GM21423 (cell line): Measurements from ENCODE around the gene PPRC1.

ENCODE experiments used
- ATAC-seq: cut with Tn5 transposase; IDR thresholded peaks from one replicate; pipeline ENCODE4 v1.9.1; 2021; ENCODE audit warnings: mild to moderate bottlenecking, moderate library complexity; ENCODE audit not compliant: unreplicated experiment

Gene PPRC1, protein sequence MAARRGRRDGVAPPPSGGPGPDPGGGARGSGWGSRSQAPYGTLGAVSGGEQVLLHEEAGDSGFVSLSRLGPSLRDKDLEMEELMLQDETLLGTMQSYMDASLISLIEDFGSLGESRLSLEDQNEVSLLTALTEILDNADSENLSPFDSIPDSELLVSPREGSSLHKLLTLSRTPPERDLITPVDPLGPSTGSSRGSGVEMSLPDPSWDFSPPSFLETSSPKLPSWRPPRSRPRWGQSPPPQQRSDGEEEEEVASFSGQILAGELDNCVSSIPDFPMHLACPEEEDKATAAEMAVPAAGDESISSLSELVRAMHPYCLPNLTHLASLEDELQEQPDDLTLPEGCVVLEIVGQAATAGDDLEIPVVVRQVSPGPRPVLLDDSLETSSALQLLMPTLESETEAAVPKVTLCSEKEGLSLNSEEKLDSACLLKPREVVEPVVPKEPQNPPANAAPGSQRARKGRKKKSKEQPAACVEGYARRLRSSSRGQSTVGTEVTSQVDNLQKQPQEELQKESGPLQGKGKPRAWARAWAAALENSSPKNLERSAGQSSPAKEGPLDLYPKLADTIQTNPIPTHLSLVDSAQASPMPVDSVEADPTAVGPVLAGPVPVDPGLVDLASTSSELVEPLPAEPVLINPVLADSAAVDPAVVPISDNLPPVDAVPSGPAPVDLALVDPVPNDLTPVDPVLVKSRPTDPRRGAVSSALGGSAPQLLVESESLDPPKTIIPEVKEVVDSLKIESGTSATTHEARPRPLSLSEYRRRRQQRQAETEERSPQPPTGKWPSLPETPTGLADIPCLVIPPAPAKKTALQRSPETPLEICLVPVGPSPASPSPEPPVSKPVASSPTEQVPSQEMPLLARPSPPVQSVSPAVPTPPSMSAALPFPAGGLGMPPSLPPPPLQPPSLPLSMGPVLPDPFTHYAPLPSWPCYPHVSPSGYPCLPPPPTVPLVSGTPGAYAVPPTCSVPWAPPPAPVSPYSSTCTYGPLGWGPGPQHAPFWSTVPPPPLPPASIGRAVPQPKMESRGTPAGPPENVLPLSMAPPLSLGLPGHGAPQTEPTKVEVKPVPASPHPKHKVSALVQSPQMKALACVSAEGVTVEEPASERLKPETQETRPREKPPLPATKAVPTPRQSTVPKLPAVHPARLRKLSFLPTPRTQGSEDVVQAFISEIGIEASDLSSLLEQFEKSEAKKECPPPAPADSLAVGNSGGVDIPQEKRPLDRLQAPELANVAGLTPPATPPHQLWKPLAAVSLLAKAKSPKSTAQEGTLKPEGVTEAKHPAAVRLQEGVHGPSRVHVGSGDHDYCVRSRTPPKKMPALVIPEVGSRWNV (N-terminal part only)

DNA sequence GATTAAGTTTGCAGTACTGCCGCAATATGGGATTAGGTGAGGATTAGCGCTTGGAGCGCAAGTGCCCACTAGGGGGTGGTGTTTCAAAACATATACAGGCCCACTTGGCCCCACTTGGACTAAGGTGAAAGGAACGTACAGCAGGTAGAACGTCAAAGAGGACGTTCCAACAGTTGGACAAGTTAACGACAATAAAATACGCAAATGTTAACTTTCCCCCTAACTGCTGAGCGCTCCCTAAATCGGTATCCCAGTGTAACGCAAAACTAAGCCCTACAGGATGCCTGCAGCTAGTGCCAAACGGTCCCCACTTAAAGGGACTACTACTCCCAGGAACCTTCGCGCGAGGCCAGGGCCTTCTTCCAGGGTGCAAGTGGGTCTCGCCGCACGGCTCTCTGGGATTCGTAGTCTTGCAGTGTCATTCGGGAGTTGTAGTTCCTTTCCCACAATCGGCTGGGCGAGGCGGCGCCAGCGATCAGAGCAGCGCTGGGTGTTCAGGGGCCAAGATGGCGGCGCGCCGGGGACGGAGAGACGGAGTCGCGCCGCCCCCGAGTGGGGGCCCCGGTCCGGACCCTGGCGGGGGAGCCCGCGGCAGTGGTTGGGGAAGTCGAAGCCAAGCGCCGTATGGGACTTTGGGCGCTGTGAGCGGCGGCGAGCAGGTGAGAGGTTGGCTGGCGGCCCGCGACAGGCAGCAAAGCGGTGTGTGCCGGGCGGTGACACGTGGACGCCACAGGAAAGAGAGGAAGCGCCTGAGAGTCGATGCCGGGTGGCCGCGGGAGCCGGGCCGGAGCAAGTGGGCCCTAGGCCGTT lies at the start of gene PPRC1:
TSS of gene PPRC1 (plus strand) at position 478 of the 810 bp plus-strand sequence. CDS start at position 507, 29 bp downstream.
- peak; percentile 92 for ATAC-seq

DNA sequence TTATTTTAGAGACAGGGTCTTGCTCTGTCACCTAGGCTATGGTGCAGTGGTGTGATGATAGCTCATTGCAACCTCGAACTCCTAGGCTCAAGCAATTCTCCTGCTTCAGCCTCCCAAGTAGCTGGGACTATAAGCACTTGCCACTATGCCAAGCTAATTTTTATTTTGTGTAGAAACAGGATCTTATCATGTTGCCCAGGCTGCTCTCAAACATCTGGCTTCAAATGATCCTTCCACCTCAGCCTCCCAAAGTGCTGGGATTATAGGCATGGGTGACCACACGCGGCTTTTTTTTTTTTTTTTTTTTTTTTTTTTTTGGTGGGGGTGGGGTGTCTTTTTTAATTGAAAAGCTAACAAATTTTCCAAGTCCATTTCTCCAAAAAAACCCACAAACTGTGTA lies 49.3 kb upstream of the PPRC1 start:
- ATAC-seq: no peak

DNA sequence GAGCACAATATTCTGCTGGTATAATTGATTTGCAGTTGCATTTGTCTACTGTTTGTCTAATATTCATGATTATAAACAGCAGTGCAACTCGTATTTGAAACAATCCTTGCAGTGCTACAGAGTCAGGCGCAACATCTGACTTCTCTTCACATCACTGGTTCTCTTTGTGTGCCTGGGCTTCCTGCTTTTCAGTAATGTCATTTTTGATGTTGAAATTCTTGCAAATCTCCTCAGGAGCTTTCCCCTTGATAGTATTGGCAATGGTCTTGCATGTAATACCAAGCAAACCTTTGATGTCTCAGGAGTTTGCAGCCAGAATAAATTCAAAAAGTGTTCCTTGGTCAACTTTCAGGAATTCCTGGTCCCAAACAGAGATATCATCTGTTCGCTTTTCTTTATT lies 47.5 kb upstream of the PPRC1 start:
- no peak for ATAC-seq

DNA sequence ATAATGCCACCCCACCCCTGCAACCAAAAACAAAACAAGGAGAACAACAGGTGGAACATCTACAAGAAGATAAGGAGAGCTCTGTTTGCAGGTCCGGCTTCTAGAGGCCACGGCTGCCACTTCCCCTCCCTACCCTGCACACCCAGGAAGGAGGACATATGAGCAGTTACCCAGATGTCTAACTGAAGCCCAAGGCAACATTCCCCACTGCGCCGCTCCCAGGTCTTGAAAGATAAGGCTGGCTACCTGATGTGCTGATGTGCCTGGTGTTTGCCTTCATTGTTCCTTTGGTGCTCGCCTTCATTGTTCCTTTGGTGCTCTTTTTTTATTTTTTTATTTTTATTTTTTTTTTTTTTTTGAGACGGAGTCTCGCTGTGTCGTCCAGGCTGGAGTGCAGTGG lies 46.6 kb upstream of the PPRC1 start:
- ATAC-seq: no peak

DNA sequence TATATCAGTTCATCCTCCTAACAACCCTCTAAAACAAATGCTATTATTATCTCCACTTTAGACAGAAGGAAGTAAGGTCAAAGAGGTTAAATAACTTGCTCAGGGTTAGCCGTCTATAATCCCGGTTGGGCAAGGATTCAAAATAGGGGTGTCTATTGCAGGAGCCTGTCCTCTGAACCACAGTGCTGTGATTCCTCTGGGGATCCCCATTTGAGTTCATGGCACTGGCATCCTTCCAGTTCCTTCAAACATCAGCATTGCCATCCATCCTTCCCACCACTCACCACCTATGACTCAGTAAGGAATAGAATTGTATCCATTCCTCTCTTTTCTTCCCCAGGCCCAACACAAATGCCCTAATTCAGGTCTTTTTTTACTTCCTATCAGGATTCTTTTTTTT lies 42.1 kb upstream of the PPRC1 start:
- no peak for ATAC-seq

DNA sequence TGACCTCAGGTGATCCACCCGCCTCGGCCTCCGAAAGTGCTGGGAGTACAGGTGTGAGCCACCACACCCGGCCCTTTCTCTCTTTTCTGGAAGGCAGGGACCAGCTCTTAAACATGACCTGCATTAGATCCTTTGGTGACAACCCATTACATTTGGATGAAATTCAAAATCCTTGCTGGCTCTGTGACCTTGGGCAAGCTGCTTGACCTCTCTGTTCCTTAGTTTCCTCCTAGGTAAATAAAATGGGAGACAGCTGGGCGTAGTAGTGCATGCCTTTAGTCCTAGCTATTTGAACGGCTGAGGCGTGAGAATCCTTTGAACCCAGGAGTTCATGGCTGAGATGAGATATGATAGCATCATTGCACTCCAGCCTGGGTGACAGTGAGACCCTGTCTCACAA lies 36.4 kb upstream of the PPRC1 start:
- ATAC-seq: no peak

DNA sequence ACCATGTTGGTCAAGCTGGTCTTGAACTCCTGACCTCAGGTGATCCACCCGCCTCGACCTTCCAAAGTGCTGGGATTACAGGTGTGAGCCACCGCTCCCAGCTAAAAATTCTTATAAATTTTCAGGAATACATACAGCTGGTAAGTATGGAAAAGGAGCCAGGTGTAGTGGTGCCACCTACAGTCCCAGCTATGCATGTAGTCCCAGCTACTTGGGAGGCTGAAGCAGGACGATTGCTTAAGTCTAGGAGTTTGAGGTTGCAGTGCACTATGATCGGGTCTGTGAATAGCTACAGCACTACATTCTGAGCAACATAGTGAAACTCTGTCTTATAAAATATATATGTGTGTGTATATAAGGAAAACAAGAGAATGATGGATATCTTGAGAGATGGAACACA lies 31.7 kb upstream of the PPRC1 start:
- ATAC-seq: no peak

DNA sequence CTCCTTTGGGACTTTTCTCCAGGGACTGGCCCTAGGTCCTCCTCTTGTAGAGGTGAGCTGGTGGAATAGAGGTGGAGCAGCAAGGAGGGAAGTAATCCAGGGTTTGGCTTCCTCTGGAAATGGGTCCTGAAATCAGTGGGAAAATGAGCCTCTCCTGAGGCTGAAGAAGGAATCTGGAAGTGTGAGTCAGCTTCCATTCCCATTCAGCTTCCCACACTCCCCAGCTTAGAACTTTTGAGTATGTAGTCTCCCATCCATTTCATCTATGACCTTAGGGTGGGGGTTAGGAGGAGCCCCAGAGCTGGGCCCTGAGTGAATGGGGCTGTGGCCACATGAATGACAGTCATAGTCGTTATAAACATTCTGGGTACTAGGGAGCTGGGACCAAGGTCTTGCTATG lies 30.4 kb upstream of the PPRC1 start:
- no peak for ATAC-seq

DNA sequence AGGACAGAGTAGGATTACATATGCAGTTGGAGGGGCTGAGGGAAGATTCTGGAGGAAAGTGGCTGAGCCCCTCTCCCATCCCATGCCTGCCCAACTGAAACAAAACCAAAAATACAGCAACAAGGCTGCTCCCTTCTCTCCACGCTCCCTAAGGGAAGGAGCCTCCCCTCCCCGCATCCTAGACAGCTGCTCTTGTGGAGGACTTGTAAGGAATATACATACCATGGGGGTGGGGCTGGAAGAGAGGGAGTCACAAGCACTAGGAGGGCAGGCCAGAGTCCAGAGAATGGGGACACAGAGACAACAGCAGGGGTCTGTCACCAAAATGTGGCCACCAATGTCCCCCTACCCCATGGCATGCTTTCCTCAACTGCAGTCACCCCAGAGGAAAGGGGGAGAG lies 25.8 kb upstream of the PPRC1 start:
- ATAC-seq: no peak

DNA sequence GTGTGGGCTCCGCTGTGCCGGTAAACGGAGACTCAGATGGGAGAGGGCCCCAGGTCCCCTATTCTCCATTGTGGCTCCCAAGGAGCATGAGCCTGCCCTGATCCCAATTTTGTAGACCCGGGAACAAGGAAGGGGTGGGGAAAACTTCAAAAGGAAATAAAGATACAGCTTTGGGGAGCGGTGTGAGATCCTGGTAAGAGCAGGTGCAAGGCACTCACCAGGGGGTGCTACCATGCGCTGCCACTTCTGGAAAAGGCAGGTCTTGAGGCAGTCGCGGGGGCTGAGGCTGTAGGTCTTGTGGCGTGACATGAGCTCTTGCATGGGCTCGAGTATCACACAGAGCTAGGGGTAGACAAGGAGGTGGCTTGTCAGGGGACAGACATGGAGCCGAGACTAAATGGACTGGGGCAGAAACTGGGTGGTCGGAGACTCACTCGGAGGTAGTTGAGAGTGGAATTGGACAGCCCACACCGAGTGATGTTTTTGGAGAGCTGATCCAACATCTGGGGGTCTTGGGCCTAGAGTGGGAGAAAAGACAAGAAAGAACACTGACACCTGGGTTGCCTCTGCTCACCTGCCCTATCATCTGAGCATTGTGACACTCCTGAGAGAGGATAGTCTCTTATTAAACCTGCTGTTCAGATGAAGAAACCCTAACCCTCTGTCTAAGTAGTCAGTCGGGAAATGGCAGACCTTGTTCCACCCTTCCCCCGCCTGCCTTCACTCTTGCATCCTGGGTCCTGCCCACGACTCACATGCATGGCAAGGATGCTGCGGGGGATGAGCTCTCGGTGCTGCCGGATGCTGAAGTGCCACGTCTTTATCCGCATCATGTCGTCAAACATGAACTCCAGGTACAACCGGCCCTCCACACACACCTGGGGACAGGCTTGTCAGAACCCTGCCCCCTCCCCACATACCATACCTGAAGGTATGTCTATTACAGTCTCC lies 23.4 kb upstream of the PPRC1 start:
- ATAC-seq: no peak

DNA sequence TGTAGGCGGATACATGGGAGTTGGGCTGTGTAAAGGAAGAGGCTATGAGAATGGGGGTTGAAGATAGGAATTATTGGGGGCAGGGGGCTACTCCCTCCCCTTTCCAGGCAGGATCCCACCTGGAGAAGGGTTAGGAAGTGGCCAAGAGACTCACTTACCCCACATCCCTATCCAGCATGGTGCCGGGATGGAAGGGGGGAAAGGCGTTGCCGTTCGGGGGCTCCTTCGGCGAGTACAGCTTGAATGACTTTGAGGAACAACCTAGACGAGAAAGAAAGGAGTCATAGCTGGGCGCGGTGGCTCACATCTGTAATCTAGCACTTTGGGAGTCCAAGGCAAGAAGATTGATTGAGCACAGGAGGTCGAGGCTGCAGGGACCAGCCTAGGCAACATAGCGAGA lies 21.6 kb upstream of the PPRC1 start:
- no peak for ATAC-seq

DNA sequence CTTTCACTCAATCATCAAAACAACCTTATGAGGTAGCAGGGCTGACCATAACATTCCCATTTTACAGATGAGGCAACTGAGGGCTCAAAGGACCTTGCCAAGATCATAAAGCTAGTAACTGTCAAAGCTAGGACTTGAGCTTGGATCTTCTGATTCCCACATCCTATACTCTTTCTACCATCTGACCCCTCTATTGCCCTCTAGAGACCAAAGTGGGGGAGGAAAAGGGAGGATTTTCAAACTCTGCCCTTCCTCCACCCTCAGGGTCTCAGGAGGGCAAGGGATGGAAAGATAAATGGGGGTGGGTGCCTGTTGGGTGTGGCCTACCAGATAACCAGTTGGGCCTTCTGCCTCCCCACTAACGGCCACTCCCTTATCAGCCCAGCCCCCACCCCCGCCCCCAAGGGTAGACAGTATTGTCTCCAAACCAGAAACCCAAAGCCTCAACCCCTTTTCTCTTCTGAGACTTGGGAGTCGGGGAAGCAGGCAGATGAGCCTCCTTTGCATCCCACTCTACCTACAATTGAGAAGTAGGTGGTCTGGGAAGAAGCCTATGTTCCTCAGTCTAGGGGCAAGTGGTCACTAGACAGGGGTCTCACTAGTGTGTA lies 20.5 kb upstream of the PPRC1 start:
- ATAC-seq: no peak

DNA sequence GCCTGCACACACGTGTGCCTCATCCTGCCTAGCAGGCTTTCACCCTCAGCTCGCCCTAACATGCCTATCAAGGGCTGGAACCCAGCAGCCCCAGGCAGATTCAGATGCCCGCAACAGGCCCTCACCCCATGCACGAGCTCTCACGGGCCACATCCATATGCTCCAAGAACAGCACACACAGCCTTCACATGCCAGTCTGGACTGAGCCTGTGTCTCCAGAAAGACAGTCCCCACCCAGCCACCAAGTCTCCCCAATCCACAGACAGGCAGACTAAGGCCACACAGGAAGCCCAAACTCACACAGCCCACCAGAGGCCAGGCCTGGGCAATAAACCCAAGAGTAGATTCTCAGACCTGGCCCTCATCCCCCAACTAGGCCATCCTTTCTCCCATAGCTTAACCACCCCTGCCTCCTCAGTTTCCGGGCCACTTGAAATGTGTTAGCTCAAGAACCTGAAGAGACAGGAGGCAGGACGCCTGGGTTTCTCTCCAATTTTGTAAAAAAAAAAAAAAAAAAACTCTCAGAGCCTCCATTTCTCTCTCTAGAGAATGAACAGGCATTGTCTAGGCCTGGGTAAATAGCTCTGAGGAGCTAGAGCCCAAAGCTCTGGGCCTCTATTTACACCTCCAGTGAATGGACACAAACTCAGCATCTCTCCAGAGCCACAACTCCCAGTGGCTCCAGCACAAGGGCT lies 19.4 kb upstream of the PPRC1 start:
- no peak for ATAC-seq

DNA sequence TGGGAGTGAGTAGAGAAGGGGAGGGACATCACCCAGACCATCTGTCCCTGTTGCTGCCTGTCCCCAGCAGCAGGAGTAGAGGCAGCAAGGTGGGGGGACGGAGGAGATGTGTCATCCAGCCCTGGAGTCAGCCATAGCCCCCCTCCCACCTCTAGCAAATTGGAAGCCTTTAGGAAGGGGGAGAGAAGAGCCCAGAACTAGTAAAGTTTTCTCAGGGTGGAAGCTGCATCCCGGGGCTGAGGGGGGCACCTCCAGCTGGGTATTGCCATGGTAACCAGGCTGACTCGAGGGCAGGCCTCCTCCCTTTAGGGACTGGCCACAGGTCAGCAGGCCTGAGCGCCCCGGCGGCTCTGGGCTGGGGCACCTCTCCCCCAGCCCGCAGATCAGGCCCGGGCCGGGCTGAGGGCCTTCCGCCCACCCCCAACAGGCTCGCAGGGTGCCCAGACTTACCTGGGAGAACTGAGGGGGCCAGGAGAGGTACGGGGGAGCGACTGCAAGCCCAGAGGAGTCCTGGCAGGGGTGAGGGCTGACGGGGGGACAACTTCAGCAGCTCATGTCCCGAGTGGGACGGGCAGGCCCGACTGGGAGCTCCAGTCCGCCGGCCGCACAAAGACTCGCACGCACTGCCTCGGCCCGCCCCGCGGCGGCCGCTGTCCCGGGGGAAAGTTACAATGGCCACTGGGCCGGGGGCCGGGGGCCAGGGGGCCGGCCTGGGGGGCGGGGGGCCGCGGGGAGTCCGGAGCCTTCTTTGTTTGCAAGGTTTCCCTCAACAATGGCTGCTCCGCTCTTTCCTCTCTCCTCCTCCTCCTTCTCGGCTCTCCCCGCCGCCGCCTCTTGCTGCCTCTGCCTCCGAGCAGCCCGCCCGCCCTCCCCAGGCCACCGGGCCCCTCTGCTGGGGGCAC lies 18.6 kb upstream of the PPRC1 start:
- peak; percentile 14 for ATAC-seq

DNA sequence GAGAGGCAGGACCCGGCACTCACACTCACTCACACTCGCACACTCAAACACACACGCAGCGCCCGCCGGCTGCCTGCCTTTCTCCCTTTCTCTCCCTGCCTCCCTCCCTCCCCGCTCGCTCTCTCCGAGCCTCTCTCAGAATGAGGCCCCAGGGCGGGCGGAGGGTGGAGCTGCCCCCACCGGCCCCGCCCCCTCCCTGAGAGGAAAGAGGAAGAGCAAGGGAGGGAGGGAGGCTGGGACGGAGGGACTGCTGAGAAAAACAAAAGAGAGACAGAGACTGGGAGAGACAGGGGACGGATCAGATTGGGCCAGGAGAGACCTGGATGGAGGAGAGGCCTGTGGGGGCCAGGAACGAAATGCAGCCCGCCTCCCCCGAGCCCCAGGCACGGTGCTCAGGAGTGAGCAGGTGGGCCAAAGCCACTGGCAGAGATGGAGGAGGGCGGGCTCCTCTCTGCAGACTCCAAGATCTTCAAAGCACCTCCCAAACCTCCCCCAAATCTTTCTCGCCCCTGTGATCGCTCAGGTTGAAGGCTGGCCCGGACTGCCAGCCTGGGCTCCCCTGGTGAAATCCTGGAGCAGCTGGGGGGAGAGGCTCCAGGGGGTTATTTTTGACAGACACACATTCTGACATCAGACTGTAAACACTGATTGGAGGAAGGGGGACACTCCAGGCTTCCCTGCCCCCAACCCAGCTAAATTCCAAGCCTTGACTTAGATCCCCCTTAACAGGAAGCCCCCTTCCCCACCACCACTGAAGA lies 17.8 kb upstream of the PPRC1 start:
- peak; percentile 60 for ATAC-seq

DNA sequence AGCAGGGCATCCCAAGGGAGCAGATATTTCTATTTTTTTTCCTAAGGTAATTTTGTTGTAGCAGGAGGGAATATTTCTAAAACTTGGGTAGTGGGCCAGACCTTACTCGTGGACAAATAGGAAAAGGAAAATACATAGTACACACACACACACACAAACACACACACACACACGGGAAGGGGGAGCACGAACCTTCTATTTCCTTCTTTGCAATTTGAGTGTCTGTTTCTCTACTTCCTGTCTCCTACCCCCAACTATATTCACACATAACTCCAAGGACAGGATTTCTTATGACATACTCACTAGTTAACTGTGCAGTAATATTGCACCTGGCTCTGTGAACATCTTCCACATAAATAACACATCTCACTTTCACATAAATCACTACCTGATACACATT lies 17.1 kb upstream of the PPRC1 start:
- ATAC-seq: no peak
